CD4-positive, alpha-beta T cell treated with Interleukin-4 for 4 hours (primary cell): ENCODE results near the gene HNRNPA1.
A peak's percentile ranks its signal among the peaks of the same experiment; 100 is the strongest.
"Not testable (repeated sequence)": the region's sequence is repeated elsewhere in the genome, so short reads cannot be mapped to it uniquely, and the experiment has no call there.

Experiments used
- DNase-seq: peaks from one replicate; pipeline ENCODE4 v3.0.0-alpha.2; 2020

The HNRNPA1 gene

DNA sequence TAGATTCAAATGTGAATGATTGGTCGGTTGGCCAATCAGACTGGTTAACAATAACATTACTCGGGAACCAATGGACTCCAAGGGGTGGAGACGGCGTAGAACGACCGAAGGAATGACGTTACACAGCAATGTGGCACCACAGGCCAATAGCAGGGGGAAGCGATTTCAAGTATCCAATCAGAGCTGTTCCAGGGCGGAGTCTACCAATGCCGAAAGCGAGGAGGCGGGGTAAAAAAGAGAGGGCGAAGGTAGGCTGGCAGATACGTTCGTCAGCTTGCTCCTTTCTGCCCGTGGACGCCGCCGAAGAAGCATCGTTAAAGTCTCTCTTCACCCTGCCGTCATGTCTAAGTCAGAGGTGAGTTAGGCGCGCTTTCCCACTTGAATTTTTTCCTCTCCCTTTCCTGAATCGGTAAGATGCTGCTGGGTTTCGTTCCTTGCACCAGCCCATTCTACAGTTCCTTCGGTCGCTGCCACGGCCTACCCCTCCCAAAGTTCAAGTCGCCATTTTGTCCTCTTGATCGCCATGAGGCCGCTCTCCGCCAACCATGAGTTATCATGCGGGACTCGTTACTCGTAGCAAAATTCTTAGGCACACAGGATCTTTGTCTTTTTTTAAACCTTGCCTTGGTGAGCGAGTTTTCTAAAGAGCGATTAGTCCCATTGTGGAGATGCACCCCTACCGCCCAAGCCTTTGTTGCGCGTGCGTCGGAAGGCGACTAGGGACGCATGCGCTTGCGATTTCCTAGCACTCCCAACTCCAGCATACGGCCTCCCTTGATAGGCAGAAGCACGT, at the start of gene HNRNPA1:
HNRNPA1 (plus strand) TSS at position 259 of the 793 bp plus-strand sequence; CDS start at position 341, 82 bp downstream.
- DNase-seq, result peak; percentile 100

DNA sequence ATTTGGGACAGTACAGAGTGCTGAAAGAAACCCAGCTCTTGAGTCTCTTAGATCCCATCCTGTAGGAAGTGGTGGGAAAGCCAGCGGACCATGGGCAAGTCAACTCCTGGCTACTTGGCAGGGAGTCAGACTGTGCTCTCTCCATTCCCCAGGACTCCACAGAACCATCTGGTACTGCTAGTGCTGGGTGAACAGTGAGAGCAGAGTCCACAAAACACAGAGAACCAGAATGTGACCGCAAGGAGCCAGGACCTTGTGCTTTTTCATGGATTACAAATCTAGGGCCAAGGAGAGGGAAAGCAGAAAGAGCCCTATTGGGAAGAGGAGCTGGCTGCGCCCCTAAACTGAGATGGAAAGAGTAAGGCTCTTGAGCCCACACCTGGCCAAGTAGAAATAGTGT, 49.3 kb upstream of the HNRNPA1 start:
- not testable (repeated sequence) for DNase-seq

DNA sequence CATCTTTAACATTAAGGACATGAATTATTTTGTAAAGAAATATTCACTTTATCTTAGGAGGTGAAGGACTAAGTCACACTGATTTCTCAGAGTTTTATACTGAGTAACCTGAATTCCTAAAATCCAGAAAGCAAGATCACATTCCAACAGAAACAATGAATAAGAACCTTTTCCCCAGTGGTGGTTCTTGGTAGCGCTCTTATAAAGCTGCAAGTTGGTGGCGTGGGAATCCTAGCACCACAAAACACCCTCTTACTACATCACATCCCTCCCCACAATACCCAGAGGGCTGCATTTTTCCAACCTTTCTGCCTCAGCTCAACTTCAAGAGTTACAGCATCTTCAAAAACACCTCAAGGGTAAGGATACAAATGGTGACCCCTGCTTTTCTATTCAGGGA, 47.7 kb upstream of the HNRNPA1 start:
- no peak for DNase-seq

DNA sequence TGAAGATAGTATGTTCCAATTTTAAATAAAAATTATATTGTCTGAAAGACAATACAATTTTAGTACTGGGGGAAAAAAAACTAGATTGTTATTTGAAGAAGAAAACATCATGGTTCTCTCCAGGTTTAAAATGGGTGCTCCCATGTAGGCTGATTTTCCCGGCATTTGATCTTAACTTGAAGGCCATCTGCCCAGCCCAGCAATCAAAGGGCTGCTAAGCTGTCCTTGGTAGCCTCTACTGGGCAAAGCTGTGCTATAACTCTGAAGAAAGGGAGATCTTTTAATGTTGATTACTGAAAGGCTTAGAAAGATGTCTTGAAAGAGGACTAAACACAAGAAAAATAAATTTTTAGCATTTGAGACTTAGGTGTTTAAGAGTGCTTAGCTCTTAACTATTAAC, 42.0 kb upstream of the HNRNPA1 start:
- DNase-seq, result no peak

DNA sequence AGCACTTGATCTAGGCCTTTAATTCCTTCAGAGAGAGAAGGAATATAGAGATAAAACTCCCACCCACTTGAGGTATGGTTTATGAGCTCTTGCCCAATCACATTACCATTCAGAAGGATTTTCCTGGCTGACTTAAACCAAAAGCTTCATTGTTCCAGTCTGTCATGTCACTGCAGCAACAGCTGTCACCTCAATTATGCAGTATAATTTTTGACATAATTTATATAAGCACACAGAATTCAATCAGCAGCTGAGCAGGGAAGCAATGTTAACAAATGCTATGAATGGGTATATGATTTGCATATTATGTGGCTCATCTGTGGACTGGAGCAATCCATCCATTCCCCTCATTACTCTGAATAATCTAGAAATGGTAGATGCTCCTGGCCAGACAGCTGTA, 40.9 kb upstream of the HNRNPA1 start:
- DNase-seq, result no peak

DNA sequence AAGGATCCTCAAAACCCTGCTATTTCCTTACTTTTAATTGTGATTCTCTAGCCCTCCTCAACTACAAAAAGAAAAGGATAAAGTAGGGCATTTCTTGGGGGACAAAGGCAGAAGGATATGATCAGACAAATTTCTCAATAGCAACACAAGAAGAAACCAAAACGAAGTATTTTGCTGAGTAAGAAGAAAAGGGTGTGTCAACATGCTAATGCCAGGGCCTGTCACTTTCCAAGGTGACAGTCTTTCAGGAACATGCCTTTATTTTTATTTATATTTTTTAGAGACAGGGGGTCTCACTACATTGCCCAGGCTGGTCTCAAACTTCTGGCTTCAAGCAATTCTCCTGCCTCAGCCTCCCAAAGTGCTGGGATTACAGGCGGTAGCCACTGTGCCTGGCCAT, 40.4 kb upstream of the HNRNPA1 start:
- no peak for DNase-seq

DNA sequence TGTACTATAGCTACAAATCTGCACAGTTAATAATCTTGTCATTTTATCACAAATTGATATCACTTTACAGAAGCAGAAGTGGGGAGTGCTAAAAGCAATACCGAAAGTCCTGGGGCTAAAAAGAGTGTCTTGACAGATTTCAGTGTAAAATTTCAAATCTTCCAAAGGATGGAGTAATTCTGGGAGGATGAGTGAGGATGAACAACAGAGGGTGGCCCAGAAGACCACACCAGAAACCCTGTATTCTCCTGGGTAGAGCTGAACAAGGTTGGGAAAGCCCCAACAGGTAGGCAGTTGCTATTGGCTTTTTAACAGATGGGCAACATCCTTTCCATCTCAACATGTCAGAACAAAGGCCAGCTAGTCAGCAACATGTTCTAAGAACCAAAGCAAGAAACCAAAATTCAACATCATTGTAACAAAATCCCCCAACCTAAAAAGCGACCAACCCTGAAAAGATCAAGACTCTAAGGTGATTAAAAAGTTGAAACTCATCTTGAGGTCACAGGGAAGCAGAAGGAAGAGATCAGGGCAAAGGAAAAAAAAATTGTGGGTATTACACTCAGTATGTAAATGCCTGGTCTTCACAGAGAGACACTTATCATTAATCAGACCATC, 39.4 kb upstream of the HNRNPA1 start:
- no peak for DNase-seq

DNA sequence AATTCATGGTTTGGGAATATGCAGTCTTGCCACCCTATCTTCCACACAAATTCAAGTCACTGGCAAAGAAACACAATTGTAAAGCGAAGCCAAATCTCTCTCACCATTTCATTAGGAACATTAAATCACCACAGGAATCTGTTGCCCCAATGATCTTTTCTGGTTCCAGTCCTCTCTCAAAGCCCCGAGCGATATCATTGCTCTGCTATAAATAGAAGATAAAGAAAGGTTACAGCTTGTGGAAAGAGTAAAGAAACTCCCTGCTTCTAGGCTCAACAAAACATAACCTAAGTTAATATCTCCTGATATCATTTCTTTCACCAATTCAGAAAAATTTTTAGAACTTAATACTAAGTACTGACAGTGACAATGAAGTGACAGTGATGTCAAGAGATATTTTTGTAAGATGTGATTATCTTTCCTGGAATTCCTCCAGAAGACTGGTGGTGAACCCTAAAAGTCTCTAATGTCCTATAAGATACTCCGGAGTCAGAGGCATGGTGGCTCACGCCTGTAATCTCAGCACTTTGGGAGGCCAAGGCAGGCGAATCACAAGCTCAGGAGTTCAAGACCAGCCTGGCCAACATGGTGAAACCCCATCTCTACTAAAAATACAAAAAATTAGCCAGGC, 34.4 kb upstream of the HNRNPA1 start:
- DNase-seq, result no peak

DNA sequence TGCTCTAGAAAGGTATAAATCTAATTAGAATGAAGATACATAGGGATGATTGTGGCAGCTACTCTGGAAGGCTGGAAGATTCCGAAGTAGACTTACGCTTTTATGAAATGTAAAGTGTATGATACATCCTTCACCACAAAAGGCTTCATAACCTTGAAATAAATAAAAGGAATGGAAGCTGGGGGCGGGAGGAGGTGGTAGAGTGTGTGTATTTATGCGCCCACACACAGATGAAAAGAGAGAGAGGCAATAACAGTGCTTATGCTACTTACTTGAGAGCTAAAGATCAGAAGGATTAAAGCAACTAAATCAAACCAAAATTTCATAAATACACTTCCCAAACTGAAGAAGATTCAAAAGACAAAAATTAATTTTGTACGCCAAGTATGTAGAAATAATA, 31.0 kb upstream of the HNRNPA1 start:
- no peak for DNase-seq

DNA sequence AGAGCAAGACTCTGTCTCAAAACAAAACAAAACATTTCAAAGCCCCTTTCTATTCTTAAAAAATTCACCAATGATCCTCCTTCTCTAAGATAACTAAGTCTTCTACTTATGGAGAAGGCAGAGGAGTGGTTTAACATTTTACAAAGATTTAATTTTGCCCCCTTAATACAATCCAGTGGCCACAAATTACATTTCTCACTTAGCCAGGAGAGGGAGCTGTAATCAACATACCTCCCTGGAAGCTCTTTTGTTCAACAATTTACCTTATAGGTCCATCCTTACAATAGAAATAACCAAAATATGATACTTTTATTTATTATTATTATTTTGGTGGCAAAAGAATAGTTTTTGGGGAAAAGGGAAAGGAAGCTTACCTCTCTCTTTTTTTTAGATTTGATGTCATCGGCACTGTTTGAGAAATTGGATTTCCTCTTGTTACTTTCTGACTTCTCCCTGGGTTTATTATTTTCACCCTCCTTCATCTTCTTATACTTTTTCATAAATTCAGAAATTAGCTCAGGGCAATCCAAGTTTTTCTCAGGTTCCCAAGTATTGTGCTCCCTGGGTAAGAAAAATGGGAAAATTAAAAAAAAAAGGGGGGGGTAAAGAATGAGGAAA, 28.8 kb upstream of the HNRNPA1 start:
- DNase-seq, result peak; percentile 62

DNA sequence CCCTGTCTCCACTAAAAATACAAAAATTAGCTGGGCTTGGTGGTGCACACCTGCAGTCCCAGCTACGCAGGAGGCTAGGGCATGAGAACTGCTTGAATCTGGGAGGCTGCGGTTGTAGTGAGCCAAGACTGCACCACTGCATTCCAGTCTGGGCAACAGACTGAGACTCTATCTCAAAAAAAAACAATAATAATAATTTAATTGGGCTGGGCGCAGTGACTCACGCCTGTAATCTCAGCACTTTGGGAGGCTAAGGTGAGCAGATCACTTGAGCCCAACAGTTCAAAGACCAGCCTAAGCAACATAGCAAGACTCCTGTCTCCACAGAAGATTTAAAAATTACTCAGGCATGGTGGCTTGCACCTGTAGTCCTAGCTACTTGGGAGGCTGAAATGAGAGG, 27.3 kb upstream of the HNRNPA1 start:
- no peak for DNase-seq

DNA sequence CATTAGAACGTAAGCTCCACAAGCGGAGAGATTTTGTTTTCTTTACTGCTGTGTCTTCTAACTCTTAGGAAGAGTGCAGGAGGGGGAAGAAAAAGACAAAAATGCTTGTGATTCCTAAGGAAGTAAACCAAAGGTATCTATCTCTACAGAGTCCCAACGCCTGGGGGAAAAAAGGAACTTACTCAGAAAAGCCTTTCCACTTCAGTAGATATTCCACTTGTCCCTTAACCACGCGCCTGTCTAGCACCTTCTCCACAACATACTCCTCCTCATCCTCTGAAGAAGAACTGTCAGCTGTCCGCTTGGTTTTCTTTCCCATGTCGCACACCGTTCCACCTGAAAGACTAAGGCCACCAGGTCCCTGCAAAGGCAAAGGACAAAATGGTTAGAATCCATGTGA, 23.2 kb upstream of the HNRNPA1 start:
- DNase-seq, result no peak

DNA sequence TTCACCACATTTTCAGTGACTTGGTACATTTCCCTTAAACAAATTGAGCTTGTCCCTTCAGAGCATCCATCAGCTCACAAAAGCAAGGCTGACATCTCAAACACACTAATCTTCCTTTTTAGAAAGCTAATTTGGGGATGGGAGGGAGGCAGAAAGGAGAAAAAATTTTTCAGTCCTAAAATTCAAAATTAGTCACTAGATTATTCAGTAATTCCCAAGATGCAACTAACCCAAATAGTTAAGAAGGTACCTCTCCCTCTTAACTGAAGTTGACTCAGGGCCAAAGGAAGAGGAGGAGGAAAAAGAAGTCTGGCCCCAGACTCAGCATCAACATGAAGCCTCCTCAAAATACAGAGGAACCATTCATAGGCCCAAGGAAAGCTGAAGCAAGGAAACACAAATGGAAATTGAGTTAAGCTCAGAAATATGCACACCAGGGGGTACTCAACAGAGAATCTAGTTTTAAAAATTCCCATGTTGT, 22.3 kb upstream of the HNRNPA1 start:
- no peak for DNase-seq

DNA sequence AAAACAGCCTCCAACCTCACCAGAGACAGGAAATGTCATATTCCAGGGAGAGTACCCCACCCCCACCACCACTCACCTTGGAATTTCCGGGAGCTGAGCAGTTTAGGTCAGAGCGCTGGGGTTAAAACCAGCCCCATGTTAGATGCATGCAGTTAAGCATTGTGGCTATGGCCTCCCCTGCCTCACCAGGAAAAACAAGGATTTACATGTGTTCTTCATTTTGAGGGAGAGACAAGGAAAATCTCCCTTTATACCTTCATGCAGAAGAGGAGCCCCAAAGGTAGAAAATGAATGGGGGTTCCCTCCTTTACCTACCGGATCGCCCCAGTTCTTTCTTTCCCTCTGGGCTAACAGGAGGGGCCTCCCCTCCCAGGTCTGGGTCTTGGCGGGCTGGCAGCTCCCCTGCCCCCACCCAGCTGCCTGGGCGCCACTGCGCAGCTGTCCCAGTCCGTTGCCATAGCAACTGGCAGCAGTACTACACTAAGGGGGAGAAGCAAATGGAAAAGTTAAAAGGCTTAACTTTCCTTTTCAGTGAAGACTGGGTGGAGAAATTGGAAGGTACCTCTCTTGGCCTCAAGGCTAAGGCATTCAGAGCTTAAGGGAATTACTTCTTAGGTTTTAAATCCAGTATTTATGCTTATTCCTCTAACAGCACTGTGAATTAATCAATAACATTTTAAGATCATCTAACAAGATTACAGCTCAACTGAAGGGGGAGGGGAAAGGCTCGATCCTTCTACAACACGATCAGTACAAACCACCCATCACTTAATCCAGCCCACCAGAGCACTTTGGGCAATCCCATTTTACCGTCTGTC, 21.1 kb upstream of the HNRNPA1 start:
- DNase-seq, result peak; percentile 24

DNA sequence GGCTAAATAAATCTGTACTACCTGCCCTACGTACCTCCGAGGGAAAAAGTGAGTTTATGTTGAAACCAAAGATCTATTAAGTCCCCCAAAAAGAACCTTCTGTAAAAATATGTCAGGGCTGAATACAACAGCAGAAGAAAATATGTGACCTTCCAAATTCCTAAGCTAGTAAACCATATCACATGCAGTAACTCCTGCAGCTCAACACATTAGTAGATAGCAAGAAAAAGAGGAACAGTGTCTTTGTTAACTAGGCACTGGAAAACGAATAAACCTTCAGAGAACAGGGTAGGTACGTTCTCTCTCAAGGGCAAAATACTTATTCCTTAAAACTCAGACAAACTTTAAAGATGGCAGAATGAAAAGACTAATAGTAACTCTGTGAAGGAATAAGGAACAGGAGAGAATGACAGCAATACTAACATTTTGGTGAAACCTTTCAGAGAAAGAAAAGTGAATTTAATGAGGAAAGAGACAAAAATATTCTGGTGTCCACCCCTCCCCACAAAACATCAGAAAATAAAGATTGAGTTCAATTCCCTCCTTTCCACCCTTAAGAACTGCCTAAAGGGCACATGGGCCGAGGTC, 18.6 kb upstream of the HNRNPA1 start:
- DNase-seq, result no peak

DNA sequence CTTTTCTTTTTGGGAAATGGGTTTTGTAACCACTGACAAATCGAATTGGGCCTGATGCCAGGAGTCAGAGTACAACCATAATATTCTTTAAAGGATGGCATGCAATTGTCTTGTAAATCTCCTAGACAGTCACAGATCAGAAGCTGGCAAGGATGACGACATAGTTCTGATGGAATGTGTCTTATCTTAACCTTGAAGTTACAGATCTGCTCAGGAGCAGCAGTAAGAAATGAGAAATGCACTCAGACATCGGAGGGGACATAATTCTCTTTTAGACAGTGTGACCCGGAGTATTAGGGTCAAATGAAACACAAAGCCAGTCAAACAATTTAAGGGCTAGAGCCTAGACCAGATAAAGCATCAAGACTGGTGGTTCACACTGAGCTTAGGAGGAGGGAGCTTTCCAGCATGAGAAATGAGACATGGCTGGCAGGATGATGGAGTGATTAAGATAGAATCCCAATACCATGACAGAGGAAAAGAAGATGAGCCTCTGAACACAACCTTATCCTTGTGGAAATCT, 18.1 kb upstream of the HNRNPA1 start:
- DNase-seq, result no peak

DNA sequence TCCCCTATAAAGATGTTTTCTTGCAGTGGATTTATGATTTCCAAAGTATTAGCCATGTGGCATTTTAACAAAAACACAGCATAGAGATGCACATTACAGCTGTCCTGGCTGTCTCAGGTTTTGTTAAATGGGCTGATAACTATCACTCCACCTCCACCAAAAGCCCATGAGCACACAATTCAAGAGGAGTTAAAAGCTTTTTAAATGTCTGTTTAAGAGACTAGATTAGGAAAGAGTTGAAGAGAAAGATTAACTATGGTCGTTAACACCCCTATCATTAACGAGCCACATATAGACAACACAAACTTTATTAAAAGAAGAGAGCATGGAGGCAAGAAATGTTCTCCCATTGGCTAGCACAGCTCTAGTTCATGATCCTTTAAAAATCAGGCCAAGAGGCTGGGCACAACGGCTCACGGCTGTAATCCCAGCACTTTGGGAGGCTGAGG, 15.1 kb upstream of the HNRNPA1 start:
- no peak for DNase-seq

DNA sequence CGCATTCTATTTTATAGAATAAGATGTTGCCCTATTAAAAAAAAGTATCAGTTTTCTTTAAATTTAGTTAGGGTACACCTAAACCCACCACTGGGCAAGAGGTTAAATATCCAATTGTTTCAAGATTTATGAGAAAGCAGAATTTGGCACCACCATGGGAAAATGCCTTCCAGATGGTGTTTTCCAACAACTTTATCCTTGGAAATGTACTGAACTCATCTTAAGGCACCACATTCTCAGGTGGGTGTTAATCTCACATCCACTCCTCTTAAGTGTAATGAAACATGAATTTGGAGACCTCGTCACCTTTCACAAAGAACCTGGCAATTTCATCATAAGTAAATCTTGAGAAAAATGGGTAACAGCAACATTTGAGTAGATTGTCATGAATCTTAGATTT, 13.7 kb upstream of the HNRNPA1 start:
- no peak for DNase-seq

DNA sequence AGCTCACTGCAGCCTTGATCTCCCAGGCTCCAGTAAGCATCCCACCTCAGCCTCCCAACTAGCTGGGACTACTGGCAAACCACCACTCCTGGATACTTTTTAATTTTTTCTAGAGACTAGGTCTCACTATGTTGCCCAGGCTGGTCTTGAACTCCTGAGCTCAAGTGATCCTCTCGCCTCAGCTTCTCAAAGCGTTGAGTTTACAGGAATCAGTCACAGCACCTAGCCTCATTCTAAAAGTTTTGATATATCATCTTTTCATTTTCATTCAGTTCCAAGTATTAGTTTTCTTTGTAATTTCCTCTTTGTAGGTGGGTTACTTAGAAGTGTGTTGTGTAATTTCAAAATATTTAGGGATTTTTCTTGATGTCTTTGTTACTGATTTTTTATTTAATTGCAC, 10.2 kb upstream of the HNRNPA1 start:
- no peak for DNase-seq

DNA sequence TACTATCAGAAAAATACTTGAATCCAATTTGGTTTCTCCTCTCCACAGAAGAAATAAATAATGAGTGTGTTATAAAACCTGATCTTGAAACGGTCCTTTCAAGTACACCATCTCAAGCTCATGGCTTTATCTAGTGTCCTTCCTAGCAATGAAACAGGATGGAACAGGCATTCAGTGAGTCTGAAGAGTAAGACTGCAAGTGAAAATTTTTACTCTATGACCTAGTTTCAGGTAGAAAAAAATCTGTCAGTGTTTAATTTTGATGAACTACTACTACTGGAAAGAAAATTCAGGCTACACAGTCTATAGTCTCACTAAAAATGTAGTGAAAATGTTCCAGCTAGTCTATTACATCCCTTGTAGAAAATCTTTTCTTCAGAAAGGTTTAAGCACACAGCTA, 8.3 kb upstream of the HNRNPA1 start:
- no peak for DNase-seq

DNA sequence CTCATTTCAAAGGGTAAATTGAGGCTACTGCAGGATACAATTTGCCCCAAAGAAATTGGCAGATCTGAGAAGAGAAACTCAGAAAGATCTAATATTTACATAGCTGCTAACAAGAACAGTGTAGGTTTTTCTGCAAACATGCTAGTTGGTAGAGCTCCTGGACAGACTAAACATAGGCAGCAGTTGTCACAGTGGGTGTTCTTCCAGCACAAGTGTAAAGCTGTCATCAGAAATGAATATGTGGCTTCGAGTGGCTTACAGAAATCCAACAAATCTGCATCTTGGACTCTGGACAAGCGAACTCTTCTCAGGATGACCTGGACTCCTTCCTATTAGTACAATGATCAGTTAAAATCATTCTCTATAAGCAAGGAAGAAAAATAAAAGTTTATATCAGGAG, 6.5 kb upstream of the HNRNPA1 start:
- no peak for DNase-seq

DNA sequence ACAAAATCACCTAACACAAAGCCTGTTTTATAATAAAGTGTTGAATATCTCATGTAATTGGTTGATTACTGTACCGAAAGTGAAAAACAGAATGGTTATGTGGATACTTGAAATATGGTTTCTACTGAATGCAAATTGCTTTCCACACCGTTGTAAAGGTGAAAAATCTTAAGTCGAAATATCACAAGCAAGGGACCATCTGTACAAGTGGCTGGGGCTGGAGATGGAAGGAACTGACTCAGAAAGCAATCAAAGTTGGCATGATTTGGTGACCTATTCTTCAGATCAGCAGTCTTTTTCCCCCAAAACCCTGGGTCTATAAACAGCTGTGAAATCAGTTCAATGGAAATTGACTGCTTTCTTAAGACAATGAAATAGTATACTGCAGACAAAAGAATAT, 4.2 kb upstream of the HNRNPA1 start:
- no peak for DNase-seq
